ENCODE data around the gene C5orf47. TPM values are rescaled to one million over a fixed set of nuclear protein-coding genes. Genes with fewer than 3 reads are reported as not detected.

The C5orf47 gene
- total and polyA plus RNA-seq, 2 donors (not counting 1 experiment from before 2014, with no cell fraction given) = not detected

DNA sequence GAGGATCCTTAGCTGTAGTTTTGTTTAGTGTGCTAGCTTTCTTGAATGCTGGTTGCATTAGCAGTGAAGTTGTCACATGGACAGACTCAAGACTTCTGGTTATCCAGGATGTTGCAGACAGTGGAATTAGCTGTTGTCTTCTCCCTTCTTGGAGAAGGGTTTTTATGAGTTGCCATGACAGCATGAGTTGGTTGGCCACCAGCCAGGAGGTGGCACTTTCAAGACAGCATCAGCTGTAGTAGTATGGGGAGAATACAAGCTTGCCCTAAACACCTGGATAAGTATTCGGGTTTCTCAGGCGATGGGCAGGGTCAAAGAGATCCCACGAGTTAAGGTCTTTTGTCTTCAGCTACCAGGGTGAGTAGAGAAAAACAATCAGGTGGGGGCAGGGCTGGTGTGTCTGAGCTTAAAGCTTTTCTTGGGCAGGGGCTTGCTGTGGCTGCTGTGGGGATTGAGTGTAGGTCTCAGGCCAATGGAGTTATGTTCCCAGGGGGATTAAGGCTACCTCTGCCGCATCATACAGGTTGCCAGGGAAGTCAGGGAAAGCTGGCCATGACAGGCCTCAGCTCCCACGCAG lies 7.7 kb upstream of the C5orf47 start:
- ATAC-seq (ENCODE audit: low read depth) = no peak
- peaks cover 0 to 8% (median 0%) of the 10 kb centered on the region in 3 donors for H3K9me3 ChIP-seq (ENCODE audit: control extremely low read depth in 1 of 3, control insufficient read depth in 2 of 3, insufficient read depth in 1 of 3, low read length in 2 of 3)
- CTCF ChIA-PET = interaction anchor here (1.7 to 3.4 kb wide), 2 partner anchors 9 to 364 kb away, joined by 6 to 22 read pairs; partner anchors contain the start of gene BOD1

DNA sequence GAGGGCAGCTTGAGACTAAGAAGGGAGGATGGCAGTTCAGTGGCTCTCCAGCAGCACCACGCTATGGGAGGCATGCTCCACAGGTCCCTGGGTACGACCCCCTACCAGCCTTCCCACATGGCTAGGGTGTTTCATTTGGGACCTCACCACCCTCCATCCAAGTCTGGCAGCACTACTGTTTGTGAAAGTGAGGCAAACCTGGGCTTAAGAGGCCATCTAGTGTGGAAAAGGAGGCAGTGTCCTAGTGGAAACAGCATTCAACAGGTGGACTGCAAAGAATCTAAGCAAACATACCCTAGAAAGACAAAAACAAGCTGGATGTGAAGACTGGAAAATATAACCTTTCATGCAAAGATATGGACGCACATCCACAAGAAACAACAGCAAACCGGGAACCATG lies 4.8 kb upstream of the C5orf47 start:
- TF ChIP-seq, protein P1, sequence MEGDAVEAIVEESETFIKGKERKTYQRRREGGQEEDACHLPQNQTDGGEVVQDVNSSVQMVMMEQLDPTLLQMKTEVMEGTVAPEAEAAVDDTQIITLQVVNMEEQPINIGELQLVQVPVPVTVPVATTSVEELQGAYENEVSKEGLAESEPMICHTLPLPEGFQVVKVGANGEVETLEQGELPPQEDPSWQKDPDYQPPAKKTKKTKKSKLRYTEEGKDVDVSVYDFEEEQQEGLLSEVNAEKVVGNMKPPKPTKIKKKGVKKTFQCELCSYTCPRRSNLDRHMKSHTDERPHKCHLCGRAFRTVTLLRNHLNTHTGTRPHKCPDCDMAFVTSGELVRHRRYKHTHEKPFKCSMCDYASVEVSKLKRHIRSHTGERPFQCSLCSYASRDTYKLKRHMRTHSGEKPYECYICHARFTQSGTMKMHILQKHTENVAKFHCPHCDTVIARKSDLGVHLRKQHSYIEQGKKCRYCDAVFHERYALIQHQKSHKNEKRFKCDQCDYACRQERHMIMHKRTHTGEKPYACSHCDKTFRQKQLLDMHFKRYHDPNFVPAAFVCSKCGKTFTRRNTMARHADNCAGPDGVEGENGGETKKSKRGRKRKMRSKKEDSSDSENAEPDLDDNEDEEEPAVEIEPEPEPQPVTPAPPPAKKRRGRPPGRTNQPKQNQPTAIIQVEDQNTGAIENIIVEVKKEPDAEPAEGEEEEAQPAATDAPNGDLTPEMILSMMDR (IDR thresholded peaks at IDR 0.05) = no peak
- no peak for TF ChIP-seq EZH2 (IDR thresholded peaks at IDR 0.05; ENCODE audit: borderline replicate concordance, insufficient read depth, low read depth, low read length, poor library complexity, severe bottlenecking)
- no CpG with 5 or more reads among the region's 4 CpGs for WGBS (ENCODE audit: insufficient coverage)
- H4K20me1 ChIP-seq (ENCODE audit: control insufficient read depth, insufficient read depth, low read length, poor library complexity, severe bottlenecking) = no peaks in the 10 kb centered on the region
- H3K9me3 ChIP-seq (ENCODE audit: control extremely low read depth in 1 of 3, control insufficient read depth in 2 of 3, insufficient read depth in 1 of 3, low read length in 2 of 3) = peaks cover 0 to 11% (median 0%) of the 10 kb centered on the region in 3 donors
- intact Hi-C loops (cut with micrococcal nuclease) = no loop called here
- H3K27ac ChIP-seq (ENCODE audit: low read length in 2 of 2) = no peak overlapping the region
- Mint-ChIP-seq H3K27ac (no peak overlapping the region), H3K4me1 (no peaks in the 10 kb centered on the region), H3K4me3 (no peak overlapping the region), H3K9me3 (ENCODE audit: insufficient read depth) (peaks cover 2% of the 10 kb centered on the region), H3K27me3 (peaks cover 51% of the 10 kb centered on the region)
- no peaks in the 10 kb centered on the region for H3K79me2 ChIP-seq (ENCODE audit: control insufficient read depth, insufficient read depth, low read length)
- CTCF ChIA-PET = interaction anchor here (1.6 to 3.0 kb wide), 2 partner anchors 10 to 366 kb away, joined by 4 to 13 read pairs; no protein-coding TSS in a partner anchor
- no peak overlapping the region for H3K9ac ChIP-seq (ENCODE audit: low read length)
- no peaks in the 10 kb centered on the region for H3K4me1 ChIP-seq (ENCODE audit: control insufficient read depth in 2 of 2, insufficient read depth in 2 of 2, low read length in 2 of 2)
- ATAC-seq (ENCODE audit: low read depth) = no peak
- no peak overlapping the region for H3K4me2 ChIP-seq (replicated peaks; ENCODE audit: low read depth, low read length, poor library complexity, severe bottlenecking)
- POLR2A ChIA-PET = no interaction called here
- no peak overlapping the region for H3K4me3 ChIP-seq (ENCODE audit: control extremely low read depth in 1 of 5, extremely low read depth in 1 of 5, insufficient read depth in 1 of 5, low read depth in 2 of 5, low read length in 4 of 5)
- no peak overlapping the region for H2AFZ ChIP-seq (ENCODE audit: insufficient read depth, low read depth, low read length, poor library complexity, severe bottlenecking)
- no peaks in the 10 kb centered on the region for H3K36me3 ChIP-seq (replicated peaks in 1 of 2; ENCODE audit: control extremely low read depth in 1 of 2, control insufficient read depth in 1 of 2, extremely low read depth in 1 of 2, insufficient read depth in 2 of 2, low read length in 1 of 2)
- no peak for DNase-seq
- H3K27me3 ChIP-seq (replicated peaks in 1 of 4; ENCODE audit: control extremely low read depth in 1 of 4, control insufficient read depth in 3 of 4, insufficient read depth in 4 of 4, low read length in 3 of 4) = peaks cover 0 to 20% (median 9%) of the 10 kb centered on the region in 4 experiments

More for the DNA sequence above, 7.7 kb upstream of the C5orf47 start:
- Histone ChIP-seq H3K79me2 (ENCODE audit: control insufficient read depth, insufficient read depth, low read length) (no peaks in the 10 kb centered on the region), H3K27ac (ENCODE audit: low read length in 2 of 2) (no peak overlapping the region), H3K27me3 (replicated peaks in 1 of 4; ENCODE audit: control extremely low read depth in 1 of 4, control insufficient read depth in 3 of 4, insufficient read depth in 4 of 4, low read length in 3 of 4) (peaks cover 0 to 20% (median 9%) of the 10 kb centered on the region in 4 experiments), H3K4me1 (ENCODE audit: control insufficient read depth in 2 of 2, insufficient read depth in 2 of 2, low read length in 2 of 2) (no peaks in the 10 kb centered on the region), H3K36me3 (replicated peaks in 1 of 2; ENCODE audit: control extremely low read depth in 1 of 2, control insufficient read depth in 1 of 2, extremely low read depth in 1 of 2, insufficient read depth in 2 of 2, low read length in 1 of 2) (no peaks in the 10 kb centered on the region), H4K20me1 (ENCODE audit: control insufficient read depth, insufficient read depth, low read length, poor library complexity, severe bottlenecking) (no peaks in the 10 kb centered on the region), H3K4me2 (replicated peaks; ENCODE audit: low read depth, low read length, poor library complexity, severe bottlenecking) (no peak overlapping the region), H3K9ac (ENCODE audit: low read length) (no peak overlapping the region), H2AFZ (ENCODE audit: insufficient read depth, low read depth, low read length, poor library complexity, severe bottlenecking) (no peak overlapping the region), H3K4me3 (ENCODE audit: control extremely low read depth in 1 of 5, extremely low read depth in 1 of 5, insufficient read depth in 1 of 5, low read depth in 2 of 5, low read length in 4 of 5) (no peak overlapping the region)
- H3K27ac Mint-ChIP-seq = no peak overlapping the region
- no peak for TF ChIP-seq EZH2 (IDR thresholded peaks at IDR 0.05; ENCODE audit: borderline replicate concordance, insufficient read depth, low read depth, low read length, poor library complexity, severe bottlenecking)
- TF ChIP-seq, protein P1 (IDR thresholded peaks at IDR 0.05) = no peak
- no peaks in the 10 kb centered on the region for H3K4me1 Mint-ChIP-seq
- peaks cover 2% of the 10 kb centered on the region for H3K9me3 Mint-ChIP-seq (ENCODE audit: insufficient read depth)
- no peak overlapping the region for H3K4me3 Mint-ChIP-seq
- peaks cover 75% of the 10 kb centered on the region for H3K27me3 Mint-ChIP-seq
- WGBS (ENCODE audit: insufficient coverage) = 78% methylated on average over 5 of the region's 5 CpGs
- POLR2A ChIA-PET = no interaction called here
- intact Hi-C loops (cut with micrococcal nuclease) = no loop called here
- DNase-seq = no peak
